Nephron progenitor cell (in vitro differentiated cells): ENCODE measurements around the gene ZFAND2A.

Experiments
- DNase-seq: peaks from one replicate; pipeline ENCODE4 v3.0.0; 2021
- H3K27ac Mint-ChIP-seq: 2 replicates; pipeline ENCODE4 v1.8.0; 2021; ENCODE audit warnings: mild to moderate bottlenecking, moderate library complexity, mixed read lengths
- H3K27me3 Mint-ChIP-seq: 2 replicates; pipeline ENCODE4 v1.8.0; 2021; ENCODE audit warnings: mild to moderate bottlenecking, low read depth, mixed read lengths; ENCODE audit not compliant: poor library complexity
- H3K36me3 Mint-ChIP-seq: 2 replicates; pipeline ENCODE4 v1.8.0; 2021; ENCODE audit warnings: low read depth, mixed read lengths
- H3K4me1 Mint-ChIP-seq: 2 replicates; pipeline ENCODE4 v1.8.0; 2021; ENCODE audit warnings: mixed read lengths
- H3K4me3 Mint-ChIP-seq: 2 replicates; pipeline ENCODE4 v1.8.0; 2021; ENCODE audit warnings: mild to moderate bottlenecking, moderate library complexity, mixed read lengths
- H3K9me3 Mint-ChIP-seq: 2 replicates; pipeline ENCODE4 v1.8.0; 2021; ENCODE audit warnings: mild to moderate bottlenecking, moderate library complexity, mixed read lengths
- TF ChIP-seq, protein P1 (sequence below): fragments of 200-600 bp; sonication (generic); IDR thresholded peaks from 2 replicates; pipeline ENCODE4 v1.5.0; 2021; ENCODE audit warnings: antibody characterized with exemption

ZFAND2A gene

GRCh38 chr7:1129431-1129830 is 30.6 kb downstream of the ZFAND2A start:
- H3K4me3 Mint-ChIP-seq, result no peak overlapping the region
- H3K9me3 Mint-ChIP-seq, result peaks cover 24% of the 10 kb centered on the region
- no peak overlapping the region for H3K27ac Mint-ChIP-seq
- no peaks in the 10 kb centered on the region for H3K27me3 Mint-ChIP-seq
- peaks cover 50% of the 10 kb centered on the region for H3K36me3 Mint-ChIP-seq
- TF ChIP-seq, protein P1, sequence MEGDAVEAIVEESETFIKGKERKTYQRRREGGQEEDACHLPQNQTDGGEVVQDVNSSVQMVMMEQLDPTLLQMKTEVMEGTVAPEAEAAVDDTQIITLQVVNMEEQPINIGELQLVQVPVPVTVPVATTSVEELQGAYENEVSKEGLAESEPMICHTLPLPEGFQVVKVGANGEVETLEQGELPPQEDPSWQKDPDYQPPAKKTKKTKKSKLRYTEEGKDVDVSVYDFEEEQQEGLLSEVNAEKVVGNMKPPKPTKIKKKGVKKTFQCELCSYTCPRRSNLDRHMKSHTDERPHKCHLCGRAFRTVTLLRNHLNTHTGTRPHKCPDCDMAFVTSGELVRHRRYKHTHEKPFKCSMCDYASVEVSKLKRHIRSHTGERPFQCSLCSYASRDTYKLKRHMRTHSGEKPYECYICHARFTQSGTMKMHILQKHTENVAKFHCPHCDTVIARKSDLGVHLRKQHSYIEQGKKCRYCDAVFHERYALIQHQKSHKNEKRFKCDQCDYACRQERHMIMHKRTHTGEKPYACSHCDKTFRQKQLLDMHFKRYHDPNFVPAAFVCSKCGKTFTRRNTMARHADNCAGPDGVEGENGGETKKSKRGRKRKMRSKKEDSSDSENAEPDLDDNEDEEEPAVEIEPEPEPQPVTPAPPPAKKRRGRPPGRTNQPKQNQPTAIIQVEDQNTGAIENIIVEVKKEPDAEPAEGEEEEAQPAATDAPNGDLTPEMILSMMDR, result no peak
- DNase-seq, result no peak
- peaks cover 8% of the 10 kb centered on the region for H3K4me1 Mint-ChIP-seq

DNA sequence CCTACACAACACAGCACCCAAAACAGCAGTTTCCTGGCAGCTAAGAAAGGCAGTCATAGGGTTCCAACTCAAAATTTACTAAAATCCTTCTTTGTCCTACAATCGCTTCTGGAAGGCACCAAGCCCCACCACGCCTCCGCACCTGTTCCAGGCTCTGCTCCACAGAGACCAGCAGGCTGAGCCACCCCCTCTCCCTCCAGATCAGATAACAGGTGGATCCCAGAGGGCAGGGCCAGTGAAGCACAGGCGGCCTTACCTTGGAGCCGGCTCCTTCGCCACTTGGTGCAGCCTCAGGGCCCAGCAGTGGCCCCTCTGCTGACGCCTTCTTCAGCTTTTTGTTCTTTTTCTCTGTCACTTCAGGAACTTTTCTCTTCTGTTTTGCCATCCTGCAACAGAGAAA is 33.0 kb downstream of the ZFAND2A start:
- no peak for DNase-seq
- TF ChIP-seq, protein P1, result no peak
- H3K4me3 Mint-ChIP-seq, result no peak overlapping the region
- H3K27me3 Mint-ChIP-seq, result peaks cover 2% of the 10 kb centered on the region
- H3K36me3 Mint-ChIP-seq, result peaks cover 31% of the 10 kb centered on the region
- H3K4me1 Mint-ChIP-seq, result peaks cover 31% of the 10 kb centered on the region
- peak overlapping the region; percentile 66 for H3K27ac Mint-ChIP-seq
- peaks cover 12% of the 10 kb centered on the region for H3K9me3 Mint-ChIP-seq

- Mint-ChIP-seq H3K4me3 (no peak overlapping the region), H3K27ac (no peak overlapping the region), H3K36me3 (peaks cover 17% of the 10 kb centered on the region), H3K27me3 (peaks cover 2% of the 10 kb centered on the region), H3K9me3 (no peaks in the 10 kb centered on the region), H3K4me1 (peaks cover 37% of the 10 kb centered on the region)
- no peak for DNase-seq
- TF ChIP-seq, protein P1, result no peak
These were observed 34.4 kb downstream of the ZFAND2A start for GRCh38 chr7:1125603-1125969.

DNA sequence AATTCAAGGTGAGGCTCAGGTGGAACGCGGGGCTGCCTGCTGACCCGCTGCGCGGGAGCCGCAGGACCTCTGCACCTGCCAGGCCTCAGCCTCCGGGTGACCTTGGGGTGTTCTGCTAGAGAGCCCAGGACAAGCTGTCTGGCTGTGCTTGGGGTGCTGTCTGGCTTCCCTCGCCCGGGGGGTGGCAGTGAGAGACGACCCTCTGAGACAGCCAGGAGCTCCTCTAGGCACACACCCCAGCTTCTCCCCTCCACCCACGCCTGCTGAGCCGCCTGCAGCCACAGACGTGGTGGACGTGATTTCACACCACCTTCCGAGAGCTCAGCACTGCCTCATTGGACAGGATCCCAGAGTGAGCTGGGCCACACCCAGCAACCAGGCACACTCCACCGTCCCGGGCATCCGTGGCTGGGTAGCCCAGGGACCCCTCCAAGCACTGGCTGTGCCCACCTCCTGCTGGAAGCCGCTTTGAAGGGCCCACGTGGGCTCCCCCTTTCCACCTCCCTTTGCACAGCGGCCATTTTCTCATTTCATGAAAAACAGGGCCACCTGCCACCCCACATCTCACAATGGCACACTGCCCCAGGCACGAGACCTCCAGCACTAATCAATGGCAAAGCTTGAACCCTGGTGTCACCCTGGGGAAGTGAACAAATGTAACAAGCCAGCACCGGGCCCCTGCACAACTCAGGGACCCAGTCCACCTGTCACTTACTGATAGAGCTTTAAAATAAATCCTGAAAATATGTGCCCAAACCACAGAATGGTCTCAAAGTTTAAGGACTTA is 35.0 kb downstream of the ZFAND2A start:
- Mint-ChIP-seq H3K36me3 (peaks cover 17% of the 10 kb centered on the region), H3K27ac (no peak overlapping the region), H3K4me1 (peaks cover 38% of the 10 kb centered on the region), H3K27me3 (peaks cover 5% of the 10 kb centered on the region), H3K9me3 (no peaks in the 10 kb centered on the region), H3K4me3 (no peak overlapping the region)
- DNase-seq, result no peak
- TF ChIP-seq, protein P1, result no peak

DNA sequence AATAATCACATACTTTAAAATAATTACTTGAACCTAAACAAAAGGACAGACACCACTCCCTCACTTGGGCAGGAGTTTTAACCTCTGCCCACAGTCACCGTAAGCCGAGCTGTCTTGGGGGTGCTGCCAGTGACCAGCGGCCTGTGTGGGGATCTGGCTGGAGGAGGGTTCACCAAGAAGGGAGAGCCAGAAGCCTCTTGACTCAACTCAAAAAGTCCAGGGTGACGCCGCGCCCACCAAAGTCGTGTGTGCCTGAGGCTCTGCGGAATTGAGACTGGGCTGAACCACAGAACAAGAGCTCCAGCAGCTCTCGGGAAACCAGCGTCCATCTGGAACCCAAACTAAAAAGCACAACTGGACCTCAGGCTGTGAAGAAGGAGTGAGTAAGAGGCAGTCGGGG is 35.8 kb downstream of the ZFAND2A start:
- DNase-seq, result no peak
- H3K4me3 Mint-ChIP-seq, result peak overlapping the region; percentile 38
- no peaks in the 10 kb centered on the region for H3K9me3 Mint-ChIP-seq
- H3K27me3 Mint-ChIP-seq, result peaks cover 5% of the 10 kb centered on the region
- TF ChIP-seq, protein P1, result no peak
- H3K4me1 Mint-ChIP-seq, result peaks cover 38% of the 10 kb centered on the region
- H3K27ac Mint-ChIP-seq, result peak overlapping the region; percentile 88
- H3K36me3 Mint-ChIP-seq, result peaks cover 11% of the 10 kb centered on the region

DNA sequence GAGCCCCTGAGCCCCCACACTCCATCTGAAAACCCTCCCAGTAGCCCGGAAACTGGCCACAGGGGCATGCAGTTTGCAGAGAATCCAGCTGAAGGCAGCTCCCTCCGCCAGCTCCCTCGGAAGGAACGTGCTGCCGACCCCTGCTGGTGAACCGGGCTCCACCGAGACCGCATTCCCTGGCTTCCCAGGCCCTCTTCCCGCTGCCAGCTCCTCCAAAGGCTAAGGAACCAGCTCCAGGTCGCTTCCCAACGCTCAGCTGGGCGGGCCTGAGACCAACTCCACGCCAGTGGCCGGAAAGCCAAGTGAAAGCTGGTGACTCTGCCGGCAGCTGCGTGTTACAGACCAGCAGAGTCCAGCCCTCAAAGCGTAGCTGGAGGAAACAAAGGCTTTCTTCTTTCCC is 36.3 kb downstream of the ZFAND2A start:
- H3K4me3 Mint-ChIP-seq, result peak overlapping the region; percentile 42
- H3K9me3 Mint-ChIP-seq, result no peaks in the 10 kb centered on the region
- TF ChIP-seq, protein P1, result peak; percentile 64
- H3K27me3 Mint-ChIP-seq, result peaks cover 5% of the 10 kb centered on the region
- H3K36me3 Mint-ChIP-seq, result peaks cover 11% of the 10 kb centered on the region
- peak; percentile 83 for DNase-seq
- peaks cover 38% of the 10 kb centered on the region for H3K4me1 Mint-ChIP-seq
- H3K27ac Mint-ChIP-seq, result peak overlapping the region; percentile 88
